Muscle layer of colon (tissue), 2 donors: ENCODE results near the gene ZBTB49.

Experiments used
- H3K27ac ChIP-seq: one replicate; pipeline ENCODE4 v1.7.0; 2013; ENCODE audit warnings: low read depth, mild to moderate bottlenecking, low read length, moderate library complexity
- H3K27me3 ChIP-seq, 2 donors: one replicate each; pipeline ENCODE4 v1.7.0; 2013; ENCODE audit warnings: low read length in 2 of 2, mild to moderate bottlenecking in 2 of 2; ENCODE audit not compliant: insufficient read depth in 2 of 2, control insufficient read depth in 1 of 2
- H3K36me3 ChIP-seq: one replicate; pipeline ENCODE4 v1.7.0; 2013; ENCODE audit warnings: mild to moderate bottlenecking, low read length; ENCODE audit not compliant: insufficient read depth
- H3K4me1 ChIP-seq: one replicate; pipeline ENCODE4 v1.7.0; 2013; ENCODE audit warnings: mild to moderate bottlenecking, low read length; ENCODE audit not compliant: insufficient read depth
- H3K4me3 ChIP-seq, 2 donors: one replicate each; pipeline ENCODE4 v1.7.0; 2013; ENCODE audit warnings: low read length in 2 of 2, low read depth in 1 of 2, mild to moderate bottlenecking in 1 of 2, moderate library complexity in 1 of 2
- H3K9ac ChIP-seq: one replicate; pipeline ENCODE4 v1.7.0; 2013; ENCODE audit warnings: low read length
- H3K9me3 ChIP-seq: one replicate; pipeline ENCODE4 v1.7.0; 2013; ENCODE audit warnings: mild to moderate bottlenecking, low read length
- donor health status: abdominal sarcoma.
- donor health status: Adenocarcinoma of cecum.

ZBTB49 gene

DNA sequence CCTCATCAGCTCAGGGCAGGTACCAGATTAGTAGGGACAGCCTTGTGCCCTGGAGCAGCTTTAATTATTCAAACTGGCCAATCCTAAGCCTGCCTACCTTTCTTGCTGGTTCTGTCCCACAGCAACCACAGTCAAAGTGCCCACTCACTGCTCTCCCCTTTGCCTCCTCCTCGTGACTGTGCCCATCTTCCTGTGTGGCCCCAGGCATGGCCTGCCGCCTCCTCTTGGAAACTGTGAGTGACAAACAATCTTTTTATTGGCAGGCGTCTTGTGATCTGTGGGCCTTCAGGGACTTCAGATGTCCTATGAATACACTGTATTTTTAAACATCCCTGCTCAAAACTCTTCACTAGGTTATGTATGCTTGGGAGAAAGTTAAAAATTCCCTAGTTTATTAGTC is 74.0 kb downstream of the ZBTB49 start:
- no peaks in the 10 kb centered on the region for H3K4me1 ChIP-seq
- H3K9ac ChIP-seq = no peak overlapping the region
- no peak overlapping the region for H3K27ac ChIP-seq
- H3K36me3 ChIP-seq = no peaks in the 10 kb centered on the region
- H3K27me3 ChIP-seq = no peaks in the 10 kb centered on the region
- no peak overlapping the region for H3K4me3 ChIP-seq
- no peaks in the 10 kb centered on the region for H3K9me3 ChIP-seq

DNA sequence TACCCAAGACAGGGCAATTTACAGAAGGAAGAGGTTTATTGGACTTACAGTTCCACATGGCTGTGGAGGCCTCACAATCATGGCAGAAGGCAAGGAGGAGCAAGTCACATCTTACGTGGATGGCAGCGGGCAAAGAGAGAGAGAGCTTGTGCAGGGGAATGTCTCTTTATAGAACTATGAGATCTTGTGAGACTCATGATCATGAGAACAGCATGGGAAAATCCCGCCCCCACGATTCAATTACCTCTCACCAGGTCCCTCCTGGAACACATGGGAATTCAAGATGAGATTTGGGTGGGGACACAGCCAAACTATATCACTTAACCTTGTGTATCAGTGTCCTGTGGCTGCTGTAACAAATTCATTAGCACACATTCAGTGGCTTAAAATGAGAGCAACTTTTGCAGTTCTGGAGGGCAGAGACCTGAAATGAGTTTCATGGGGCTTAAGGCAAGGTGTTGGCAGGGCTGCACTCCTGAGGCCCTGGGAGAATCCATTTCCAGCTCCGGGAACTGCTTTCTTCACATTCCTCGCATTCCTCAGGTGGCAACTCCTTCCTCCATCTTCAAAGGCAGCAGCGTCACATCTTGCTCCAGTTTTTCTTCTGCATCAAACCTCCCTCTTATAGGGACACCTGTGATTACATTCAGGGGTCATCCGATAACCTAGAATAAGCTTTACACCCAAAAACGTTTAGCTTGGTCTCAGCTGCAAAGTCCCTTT is 74.6 kb downstream of the ZBTB49 start:
- H3K9ac ChIP-seq = no peak overlapping the region
- H3K27me3 ChIP-seq = no peaks in the 10 kb centered on the region
- H3K4me1 ChIP-seq = no peaks in the 10 kb centered on the region
- no peaks in the 10 kb centered on the region for H3K36me3 ChIP-seq
- no peak overlapping the region for H3K4me3 ChIP-seq
- H3K27ac ChIP-seq = no peak overlapping the region
- no peaks in the 10 kb centered on the region for H3K9me3 ChIP-seq

DNA sequence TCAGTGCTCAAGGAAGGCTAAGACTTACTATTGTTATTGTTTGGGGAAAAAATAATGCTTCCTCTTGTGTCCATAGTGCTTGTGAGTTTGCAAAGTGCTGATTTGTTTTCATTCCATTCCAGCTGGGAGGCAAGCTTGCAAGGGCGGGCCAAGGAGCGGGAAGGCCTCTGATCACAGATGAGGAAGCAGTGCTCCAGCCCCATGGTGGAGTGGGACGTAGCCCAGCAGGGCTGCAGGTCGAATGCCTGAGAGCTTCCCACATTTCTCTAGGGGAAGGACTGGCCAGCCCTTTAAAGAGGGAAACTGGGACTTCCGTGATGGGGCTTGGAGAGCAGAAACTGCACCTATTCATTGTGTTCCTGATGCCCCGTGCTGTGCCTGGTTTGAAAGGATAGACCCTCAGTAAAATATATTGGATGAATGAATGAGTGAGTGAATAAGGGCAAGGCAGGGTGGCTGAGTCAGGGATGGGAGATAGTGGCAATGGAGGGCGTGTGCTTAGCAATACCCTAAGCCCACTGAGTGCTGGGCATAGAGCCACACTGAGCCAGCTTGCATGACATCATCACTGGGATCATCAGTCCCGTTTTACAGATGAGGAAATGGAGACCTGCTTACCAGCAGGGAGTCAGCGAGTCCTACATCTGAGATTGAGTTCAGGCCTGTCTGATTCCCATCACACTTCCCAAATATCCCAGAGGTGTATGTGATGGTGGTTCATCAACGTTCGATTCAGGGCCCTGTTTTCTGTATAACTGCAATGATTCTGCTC is 78.9 kb downstream of the ZBTB49 start:
- no peak overlapping the region for H3K27ac ChIP-seq
- no peaks in the 10 kb centered on the region for H3K36me3 ChIP-seq
- H3K9ac ChIP-seq = no peak overlapping the region
- no peaks in the 10 kb centered on the region for H3K4me1 ChIP-seq
- H3K27me3 ChIP-seq = no peaks in the 10 kb centered on the region
- H3K4me3 ChIP-seq = no peak overlapping the region
- no peaks in the 10 kb centered on the region for H3K9me3 ChIP-seq
